CD14-positive monocyte (primary cell): ENCODE results near the gene DYRK1A. TPM values are rescaled to one million over a fixed set of nuclear protein-coding genes. Genes with fewer than 3 reads are reported as not detected.

Experiments used
- DNase-seq, 3 donors: peaks; one replicate each; pipeline ENCODE4 v3.0.0-alpha.2; 2011 to 2022
- H2AFZ ChIP-seq: 2 replicates; pipeline ENCODE4 v1.6.0; 2012; ENCODE audit warnings: mild to moderate bottlenecking, low read depth, low read length, inconsistent platforms; ENCODE audit not compliant: insufficient read depth, poor library complexity, severe bottlenecking
- H3K27ac ChIP-seq, 2 donors: 1 replicate in 1 of 2; 2 replicates in 1 of 2; pipeline ENCODE4 v1.5.1; 2012 to 2013; ENCODE audit warnings: low read length in 2 of 2, control low read depth in 1 of 2, inconsistent platforms in 1 of 2, low read depth in 1 of 2, mild to moderate bottlenecking in 1 of 2
- H3K27me3 ChIP-seq, 2 donors: one replicate each; pipeline versions ENCODE4 v1.6.0 to v1.6.1; 2011 to 2013; ENCODE audit warnings: low read length in 2 of 2; ENCODE audit not compliant: control insufficient read depth in 2 of 2, insufficient read depth in 2 of 2
- H3K36me3 ChIP-seq, 2 donors: replicated peaks in 1 of 2; 1 replicate in 1 of 2; 2 replicates in 1 of 2; pipeline versions ENCODE4 v1.5.1 to v1.6.1; 2012 to 2013; ENCODE audit warnings: low read length in 2 of 2, control low read depth in 1 of 2, inconsistent platforms in 1 of 2, mild to moderate bottlenecking in 1 of 2; ENCODE audit not compliant: insufficient read depth in 2 of 2, control insufficient read depth in 1 of 2
- H3K4me1 ChIP-seq, 2 donors: 1 replicate in 1 of 2; 2 replicates in 1 of 2; pipeline versions ENCODE4 v1.5.1 to v1.6.1; 2012 to 2013; ENCODE audit warnings: low read length in 2 of 2, control low read depth in 1 of 2, inconsistent platforms in 1 of 2, mild to moderate bottlenecking in 1 of 2, moderate library complexity in 1 of 2; ENCODE audit not compliant: insufficient read depth in 2 of 2, control insufficient read depth in 1 of 2
- H3K4me2 ChIP-seq: replicated peaks from 2 replicates; pipeline ENCODE3; 2012; ENCODE audit warnings: low read length, moderate library complexity, mild to moderate bottlenecking; ENCODE audit not compliant: poor library complexity, severe bottlenecking; ENCODE audit errors: extremely low read depth
- H3K4me3 ChIP-seq, 3 experiments: fragments of 200-600 bp in 1 of 3; sonication (generic) in 1 of 3; replicated peaks in 1 of 3; 1 replicate in 2 of 3; 2 replicates in 1 of 3; pipeline ENCODE4 v1.5.1; 2011 to 2013; ENCODE audit warnings: low read length in 3 of 3, mild to moderate bottlenecking in 3 of 3, control low read depth in 2 of 3, low read depth in 2 of 3, inconsistent platforms in 1 of 3, moderate library complexity in 1 of 3
- H3K79me2 ChIP-seq: 2 replicates; pipeline ENCODE4 v1.6.0; 2012; ENCODE audit warnings: mild to moderate bottlenecking, control low read depth, inconsistent platforms, low read length, moderate library complexity; ENCODE audit not compliant: insufficient read depth
- H3K9ac ChIP-seq: 2 replicates; pipeline ENCODE4 v1.6.0; 2017; ENCODE audit warnings: low read length, mild to moderate bottlenecking; ENCODE audit not compliant: insufficient read depth, poor library complexity, severe bottlenecking
- H3K9me3 ChIP-seq, 2 donors: replicated peaks in 1 of 2; 1 replicate in 1 of 2; 2 replicates in 1 of 2; pipeline versions ENCODE4 v1.5.1 to v1.6.1; 2012 to 2013; ENCODE audit warnings: low read length in 2 of 2, control low read depth in 1 of 2; ENCODE audit not compliant: control insufficient read depth in 1 of 2, insufficient read depth in 1 of 2
- H4K20me1 ChIP-seq: 2 replicates; pipeline ENCODE4 v1.6.0; 2012; ENCODE audit warnings: mild to moderate bottlenecking, low read length, control low read depth, moderate library complexity; ENCODE audit not compliant: insufficient read depth
- H3K27ac Mint-ChIP-seq, 7 donors: one replicate each; pipeline ENCODE4 v1.8.0; 2020; ENCODE audit warnings: mild to moderate bottlenecking in 7 of 7, mixed read lengths in 7 of 7, moderate library complexity in 6 of 7, inconsistent platforms in 2 of 7
- H3K27me3 Mint-ChIP-seq, 3 donors: one replicate each; pipeline ENCODE4 v1.8.0; 2021 to 2022; ENCODE audit warnings: low read depth in 3 of 3, mild to moderate bottlenecking in 3 of 3, mixed read lengths in 3 of 3, moderate library complexity in 3 of 3, inconsistent platforms in 1 of 3
- H3K36me3 Mint-ChIP-seq, 2 donors: one replicate each; pipeline ENCODE4 v1.8.0; 2020; ENCODE audit warnings: mixed read lengths in 2 of 2, inconsistent platforms in 1 of 2, mild to moderate bottlenecking in 1 of 2
- H3K4me1 Mint-ChIP-seq: one replicate; pipeline ENCODE4 v1.8.0; 2020; ENCODE audit warnings: mild to moderate bottlenecking, mixed read lengths
- H3K4me3 Mint-ChIP-seq, 2 donors: one replicate each; pipeline ENCODE4 v1.8.0; 2020; ENCODE audit warnings: mild to moderate bottlenecking in 2 of 2, mixed read lengths in 2 of 2, moderate library complexity in 1 of 2
- H3K9me3 Mint-ChIP-seq, 7 donors: one replicate each; pipeline ENCODE4 v1.8.0; 2020 to 2022; ENCODE audit warnings: mixed read lengths in 7 of 7, mild to moderate bottlenecking in 6 of 7, moderate library complexity in 6 of 7, inconsistent platforms in 2 of 7
- CTCF ChIP-seq: fragments of 200-600 bp; IDR thresholded peaks from one replicate; pipeline ENCODE4 v1.8.0; 2022; ENCODE audit warnings: antibody characterized with exemption, mild to moderate bottlenecking
- WGBS: methylation state at CpG from one replicate; pipeline ENCODE4 v1.1.5; 2013; ENCODE audit warnings: missing lambda C conversion rate; ENCODE audit not compliant: insufficient coverage; 5-methylcytosine and 5-hydroxymethylcytosine counted together
- intact Hi-C, 2 donors: fragments of 100-400 bp; cut with micrococcal nuclease; formaldehyde crosslinking; loops; one replicate each; pipeline versions ENCODE4 v1.15.0 to v1.15.1; 2023
- polyA plus RNA-seq, 3 donors: library from polyadenylated mRNA; depleted of rRNA in 1 of 3; unstranded in 2 of 3; stranded (reverse) in 1 of 3; fragments of 300-500 nt in 2 of 3; fragments of >200 nt in 1 of 3; fragmentation: Illumina TruSeq in 2 of 3; gene quantifications; 1 replicate in 2 of 3; 2 replicates in 1 of 3; pipeline ENCODE4 v1.2.3, GENCODE V29; 2012 to 2021

DYRK1A gene
- polyA plus RNA-seq, 3 donors: 1.8 to 53.5 (median 2.4) TPM

DNA sequence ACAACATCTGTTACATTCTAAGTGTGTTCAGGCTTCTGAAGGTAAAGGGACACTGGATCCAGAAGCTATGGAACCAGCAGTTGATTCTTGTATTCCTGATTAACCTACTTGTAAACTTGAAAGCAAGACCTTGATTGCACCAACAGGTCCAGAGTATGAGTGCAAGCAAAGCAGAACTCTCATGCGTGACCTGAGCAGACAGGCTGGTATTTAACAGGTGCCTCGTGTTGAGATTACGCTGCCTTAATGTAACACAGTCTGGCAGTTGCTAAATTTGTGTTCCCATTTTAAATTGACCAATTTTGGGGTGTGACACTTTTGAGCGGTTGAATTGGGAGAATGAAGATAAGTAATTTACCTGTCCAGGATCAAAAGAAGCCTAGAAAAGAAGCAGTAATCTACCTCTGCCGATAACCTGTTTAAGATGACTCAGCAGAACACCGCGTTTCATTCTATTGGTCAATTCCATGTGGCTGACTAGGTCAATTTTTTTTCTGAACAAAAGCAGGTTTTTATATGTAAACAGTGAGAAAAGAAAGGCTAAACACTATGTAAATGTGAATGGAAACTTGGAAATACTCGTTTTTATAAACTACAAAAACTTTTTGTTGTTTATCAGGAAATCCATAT, 147.6 kb downstream of the DYRK1A start:
- TF ChIP-seq CTCF: no peak
- no peaks in the 10 kb centered on the region for H3K9me3 ChIP-seq
- H3K4me3 ChIP-seq: no peak overlapping the region
- H3K4me1 Mint-ChIP-seq: no peaks in the 10 kb centered on the region
- no peak overlapping the region for H2AFZ ChIP-seq
- H3K36me3 ChIP-seq: peaks cover 52 to 87% of the 10 kb centered on the region in 2 donors
- no peak overlapping the region for H3K4me3 Mint-ChIP-seq
- no peaks in the 10 kb centered on the region for H3K27me3 ChIP-seq
- H3K4me2 ChIP-seq: no peak overlapping the region
- H3K9ac ChIP-seq: no peak overlapping the region
- peaks cover 14% of the 10 kb centered on the region for H3K79me2 ChIP-seq
- peaks cover 40 to 66% of the 10 kb centered on the region in 2 donors for H3K36me3 Mint-ChIP-seq
- DNase-seq: no peak
- H4K20me1 ChIP-seq: peaks cover 83% of the 10 kb centered on the region
- H3K27ac Mint-ChIP-seq: peak overlapping the region in 1 of 7 donors; percentile 5
- peak overlapping the region in 1 of 2 donors; percentile 23 for H3K27ac ChIP-seq
- no peaks in the 10 kb centered on the region for H3K27me3 Mint-ChIP-seq
- H3K9me3 Mint-ChIP-seq: no peaks in the 10 kb centered on the region
- intact Hi-C loops: no loop called here
- no peaks in the 10 kb centered on the region for H3K4me1 ChIP-seq
- WGBS: 92% methylated on average over 5 of the region's 8 CpGs

GRCh38 chr21:37516998-37517397, 150.4 kb downstream of the DYRK1A start:
- Mint-ChIP-seq H3K4me3 (no peak overlapping the region), H3K27me3 (no peaks in the 10 kb centered on the region), H3K36me3 (peaks cover 40 to 47% of the 10 kb centered on the region in 2 donors), H3K27ac (peak overlapping the region in 2 of 7 donors; percentile 7 to 36), H3K9me3 (peaks cover 0 to 1% (median 0%) of the 10 kb centered on the region in 7 donors), H3K4me1 (peaks cover 5% of the 10 kb centered on the region)
- DNase-seq: no peak
- Histone ChIP-seq H3K79me2 (peaks cover 7% of the 10 kb centered on the region), H3K9me3 (no peaks in the 10 kb centered on the region), H3K36me3 (peaks cover 26 to 59% of the 10 kb centered on the region in 2 donors), H3K27ac (no peak overlapping the region), H4K20me1 (peaks cover 56% of the 10 kb centered on the region), H3K4me1 (peaks cover 2 to 3% of the 10 kb centered on the region in 2 donors), H3K4me3 (no peak overlapping the region), H3K4me2 (no peak overlapping the region), H3K9ac (no peak overlapping the region), H3K27me3 (no peaks in the 10 kb centered on the region), H2AFZ (no peak overlapping the region)
- TF ChIP-seq CTCF: no peak
- 98% methylated on average over 5 of the region's 7 CpGs for WGBS
- intact Hi-C loops: no loop called here
